WI38 (cell line): ENCODE results near the gene SIL1.

Source experiments
- H3K4me3 ChIP-seq: 2 replicates; pipeline ENCODE4 v1.5.1; 2011; ENCODE audit warnings: low read depth, mild to moderate bottlenecking, control low read depth, low read length
- CTCF ChIP-seq: IDR thresholded peaks from 2 replicates; pipeline ENCODE4 v1.5.1; 2012; ENCODE audit warnings: low read depth, mild to moderate bottlenecking, control low read depth, low read length

SIL1 gene

GRCh38 chr5:139197710-139198669 is at the start of gene SIL1:
Gene SIL1 (minus strand): TSS chr5:139198368. CDS start chr5:139127843, 70,525 bp downstream.
- peak within 1 kb of the TSS; percentile 81 for H3K4me3 ChIP-seq
- no peak for TF ChIP-seq CTCF

- H3K4me3 ChIP-seq: no peak overlapping the region
- TF ChIP-seq CTCF: no peak
These were observed 48.2 kb upstream of the SIL1 start for GRCh38 chr5:139246394-139246793.

- no peak for TF ChIP-seq CTCF
- H3K4me3 ChIP-seq: no peak overlapping the region
These were observed 47.6 kb upstream of the SIL1 start for GRCh38 chr5:139245637-139246339.

GRCh38 chr5:139243425-139243970 is 45.3 kb upstream of the SIL1 start:
- no peak for TF ChIP-seq CTCF
- no peak overlapping the region for H3K4me3 ChIP-seq

- no peak for TF ChIP-seq CTCF
- H3K4me3 ChIP-seq: no peak overlapping the region
These were observed 43.0 kb upstream of the SIL1 start for GRCh38 chr5:139241139-139241538.

DNA sequence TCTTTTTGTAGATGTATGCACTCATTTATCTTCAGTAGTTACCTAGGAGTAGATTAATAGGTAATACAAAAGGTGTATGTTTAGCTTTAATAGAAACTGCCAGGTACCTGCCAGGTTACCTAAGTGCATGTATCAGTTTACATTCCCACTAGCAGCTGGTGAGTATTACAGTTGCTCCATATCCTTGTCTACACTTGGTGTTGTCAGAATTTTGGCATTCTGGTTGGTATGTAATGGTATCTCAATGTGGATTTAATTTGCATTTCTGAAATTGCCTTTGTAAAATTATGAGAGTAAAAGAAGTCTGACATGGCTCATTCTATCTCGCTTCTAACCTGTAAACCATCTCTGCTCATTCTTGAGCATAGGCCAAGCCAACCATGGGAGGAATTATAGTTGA is 38.3 kb upstream of the SIL1 start:
- TF ChIP-seq CTCF: no peak
- no peak overlapping the region for H3K4me3 ChIP-seq
